H1 (cell line): ENCODE measurements around the gene BTNL8. TPM values are rescaled to one million over a fixed set of nuclear protein-coding genes. Genes with fewer than 3 reads are reported as not detected.

ENCODE experiments used
- CTCF ChIA-PET: fragments of 300-600 bp; sonication (Branson Sonifier 250); formaldehyde crosslinking; loops from one replicate; lab custom pipeline; 2021; ENCODE audit not compliant: partially characterized antibody; lab: Charles Lee
- POLR2A ChIA-PET: fragments of 300-600 bp; sonication (Branson Sonifier 250); formaldehyde crosslinking; loops from one replicate; lab custom pipeline; 2021; ENCODE audit warnings: inconsistent platforms; ENCODE audit not compliant: partially characterized antibody; lab: Charles Lee
- DNase-seq, 2 experiments: peaks; one replicate each; pipeline versions ENCODE4 v3.0.0 to v3.0.0-alpha.2; 2010 to 2022; ENCODE audit warnings: low spot score in 2 of 2, low read depth in 1 of 2, mixed read lengths in 1 of 2
- FAIRE-seq: peaks from 2 replicates; lab custom pipeline; 2011; peaks lifted over from hg19 to GRCh38; lab: Jason Lieb, UNC
- H2AFZ ChIP-seq: 2 replicates; pipeline ENCODE4 v1.8.1; 2012; ENCODE audit warnings: low read length, inconsistent platforms
- H2AK5ac ChIP-seq: 2 replicates; pipeline ENCODE4 v1.6.1; 2013; ENCODE audit warnings: low read depth, low read length
- H2BK120ac ChIP-seq: replicated peaks from 2 replicates; pipeline ENCODE3; 2013; ENCODE audit warnings: low read depth, low read length, inconsistent platforms
- H2BK12ac ChIP-seq: 2 replicates; pipeline ENCODE4 v1.6.1; 2013; ENCODE audit warnings: low read depth, low read length
- H2BK15ac ChIP-seq: 2 replicates; pipeline ENCODE4 v1.6.1; 2013; ENCODE audit warnings: low read length
- H2BK20ac ChIP-seq: 2 replicates; pipeline ENCODE4 v1.6.1; 2013; ENCODE audit warnings: low read length
- H2BK5ac ChIP-seq: 2 replicates; pipeline ENCODE4 v1.6.1; 2013; ENCODE audit warnings: low read depth, low read length
- H3K14ac ChIP-seq: 2 replicates; pipeline ENCODE4 v1.6.1; 2013; ENCODE audit warnings: inconsistent platforms; ENCODE audit not compliant: insufficient read length
- H3K18ac ChIP-seq: 2 replicates; pipeline ENCODE4 v1.6.1; 2013; ENCODE audit warnings: low read length; ENCODE audit errors: extremely low read depth
- H3K23ac ChIP-seq: 2 replicates; pipeline ENCODE4 v1.6.1; 2013; ENCODE audit warnings: inconsistent platforms; ENCODE audit not compliant: insufficient read length
- H3K23me2 ChIP-seq: 2 replicates; pipeline ENCODE4 v1.6.1; 2013; ENCODE audit warnings: low read depth, low read length
- H3K27ac ChIP-seq: 2 replicates; pipeline ENCODE4 v1.6.1; 2011; ENCODE audit warnings: low read depth, low read length, inconsistent platforms
- H3K27me3 ChIP-seq, 4 experiments: replicated peaks in 1 of 4; 1 replicate in 1 of 4; 2 replicates in 3 of 4; pipeline versions ENCODE4 v1.6.1 to v1.8.1; 2011 to 2013; ENCODE audit warnings: low read length in 3 of 4, mild to moderate bottlenecking in 3 of 4, inconsistent platforms in 2 of 4, mixed read lengths in 2 of 4, moderate library complexity in 1 of 4; ENCODE audit not compliant: control insufficient read depth in 3 of 4, insufficient read depth in 3 of 4; ENCODE audit errors: extremely low read depth in 1 of 4
- H3K36me3 ChIP-seq, 4 experiments: 2 replicates each; pipeline versions ENCODE4 v1.6.1 to v1.8.1; 2011 to 2013; ENCODE audit warnings: mild to moderate bottlenecking in 4 of 4, low read length in 3 of 4, moderate library complexity in 2 of 4, control low read depth in 1 of 4, inconsistent platforms in 1 of 4; ENCODE audit not compliant: insufficient read depth in 4 of 4, control insufficient read depth in 2 of 4
- H3K4ac ChIP-seq: replicated peaks from 2 replicates; pipeline ENCODE3; 2013; ENCODE audit warnings: low read length, low read depth, mixed read lengths, inconsistent platforms; ENCODE audit not compliant: insufficient read length
- H3K4me1 ChIP-seq, 4 experiments: replicated peaks in 1 of 4; 1 replicate in 1 of 4; 2 replicates in 3 of 4; pipeline versions ENCODE4 v1.6.1 to v1.8.1; 2011 to 2013; ENCODE audit warnings: low read length in 3 of 4, inconsistent platforms in 2 of 4, mixed read lengths in 1 of 4; ENCODE audit not compliant: insufficient read depth in 4 of 4, control insufficient read depth in 3 of 4
- H3K4me2 ChIP-seq, 2 experiments: 2 replicates each; pipeline versions ENCODE4 v1.6.1 to v1.8.1; 2011 to 2013; ENCODE audit warnings: low read depth in 2 of 2, low read length in 2 of 2, control low read depth in 1 of 2, inconsistent platforms in 1 of 2, mild to moderate bottlenecking in 1 of 2; ENCODE audit not compliant: insufficient read depth in 1 of 2
- H3K4me3 ChIP-seq, 4 experiments: fragments of 200-600, 300-600 bp in 1 of 4; sonication (generic), shearing (Covaris generic), sonication (Bioruptor Twin) in 1 of 4; 2 replicates each; pipeline versions ENCODE4 v1.5.1 to v1.8.1; 2011 to 2016; ENCODE audit warnings: low read length in 4 of 4, low read depth in 3 of 4, control low read depth in 2 of 4, inconsistent platforms in 2 of 4, mild to moderate bottlenecking in 2 of 4, mixed read lengths in 1 of 4, moderate library complexity in 1 of 4; ENCODE audit not compliant: insufficient read depth in 2 of 4; ENCODE audit errors: extremely low read depth in 1 of 4
- H3K56ac ChIP-seq: replicated peaks from 2 replicates; pipeline ENCODE3; 2013; ENCODE audit warnings: low read depth, mild to moderate bottlenecking, mixed read lengths, low read length, inconsistent platforms; ENCODE audit not compliant: insufficient read length
- H3K79me1 ChIP-seq: 2 replicates; pipeline ENCODE4 v1.6.1; 2013; ENCODE audit warnings: low read depth, low read length, control low read depth
- H3K79me2 ChIP-seq, 2 experiments: 2 replicates each; pipeline versions ENCODE4 v1.6.1 to v1.8.1; 2012 to 2013; ENCODE audit warnings: low read length in 2 of 2, mild to moderate bottlenecking in 2 of 2, inconsistent platforms in 1 of 2; ENCODE audit not compliant: insufficient read depth in 2 of 2, control insufficient read depth in 1 of 2
- H3K9ac ChIP-seq, 4 experiments: replicated peaks in 1 of 4; 1 replicate in 1 of 4; 2 replicates in 3 of 4; pipeline versions ENCODE4 v1.6.1 to v1.8.1; 2011 to 2013; ENCODE audit warnings: low read depth in 3 of 4, low read length in 3 of 4, control low read depth in 2 of 4, mild to moderate bottlenecking in 2 of 4, moderate library complexity in 2 of 4, inconsistent platforms in 1 of 4; ENCODE audit errors: extremely low read depth in 1 of 4
- H3K9me3 ChIP-seq, 2 experiments: 2 replicates each; pipeline versions ENCODE4 v1.6.1 to v1.8.1; 2012 to 2013; ENCODE audit warnings: mild to moderate bottlenecking in 2 of 2, moderate library complexity in 2 of 2, control low read depth in 1 of 2, inconsistent platforms in 1 of 2, low read depth in 1 of 2, low read length in 1 of 2, mixed read lengths in 1 of 2; ENCODE audit not compliant: insufficient read depth in 2 of 2
- H4K20me1 ChIP-seq, 2 experiments: replicated peaks in 1 of 2; 2 replicates each; pipeline versions ENCODE3 to v1.8.1; 2011 to 2013; ENCODE audit warnings: inconsistent platforms in 2 of 2, low read length in 2 of 2, mild to moderate bottlenecking in 1 of 2; ENCODE audit not compliant: insufficient read depth in 2 of 2, control insufficient read depth in 1 of 2
- H4K5ac ChIP-seq: 2 replicates; pipeline ENCODE4 v1.6.1; 2013; ENCODE audit warnings: low read length, low read depth, mixed read lengths, inconsistent platforms; ENCODE audit not compliant: insufficient read length
- H4K8ac ChIP-seq: 2 replicates; pipeline ENCODE4 v1.8.0; 2013; ENCODE audit warnings: mild to moderate bottlenecking, moderate library complexity, low read length, inconsistent platforms; ENCODE audit not compliant: insufficient read depth; ENCODE audit errors: extremely low read depth
- H4K91ac ChIP-seq: replicated peaks from 2 replicates; pipeline ENCODE3; 2013; ENCODE audit warnings: low read length, mixed read lengths, inconsistent platforms; ENCODE audit not compliant: insufficient read length
- CBX8 ChIP-seq: fragments of 300-800, 300-1000 bp; sonication (generic); IDR thresholded peaks from 2 replicates; pipeline ENCODE4 v1.7.1; 2016; ENCODE audit warnings: low read depth, low read length, borderline replicate concordance
- GTF2F1 ChIP-seq: IDR thresholded peaks from 2 replicates; pipeline ENCODE4 v1.6.1; 2012; ENCODE audit warnings: low read depth, low read length, improper control_type of control experiment, borderline replicate concordance
- JUND ChIP-seq: IDR thresholded peaks from 2 replicates; pipeline ENCODE4 v1.6.1; 2011; ENCODE audit warnings: mild to moderate bottlenecking, improper control_type of control experiment, low read length
- KDM1A ChIP-seq: fragments of 200-600, 300-600 bp; sonication (generic); IDR thresholded peaks from 2 replicates; pipeline ENCODE4 v1.7.1; 2016; ENCODE audit warnings: mild to moderate bottlenecking, low read length, borderline replicate concordance
- NANOG ChIP-seq: IDR thresholded peaks from 2 replicates; pipeline ENCODE4 v1.6.1; 2011; ENCODE audit warnings: low read length, low read depth, mild to moderate bottlenecking, inconsistent platforms; ENCODE audit not compliant: insufficient read depth, poor library complexity, severe bottlenecking
- SAP30 ChIP-seq: fragments of 300-600 bp; sonication (generic); IDR thresholded peaks from 2 replicates; pipeline ENCODE4 v1.7.1; 2012; ENCODE audit warnings: low read length, moderate library complexity, mild to moderate bottlenecking, inconsistent platforms; ENCODE audit not compliant: insufficient read depth, insufficient replicate concordance
- SIN3A ChIP-seq, 2 experiments: IDR thresholded peaks in 1 of 2; conservative IDR thresholded peaks in 1 of 2; 2 replicates each; pipeline ENCODE4 v1.6.1; 2011 to 2012; ENCODE audit warnings: low read length in 2 of 2, improper control_type of control experiment in 1 of 2, low read depth in 1 of 2, mild to moderate bottlenecking in 1 of 2
- SUZ12 ChIP-seq: fragments of 200-600 bp; sonication (generic); IDR thresholded peaks from 2 replicates; pipeline ENCODE4 v1.6.1; 2012; ENCODE audit warnings: mild to moderate bottlenecking, inconsistent platforms, low read length, moderate library complexity, mixed read lengths
- WGBS, 2 experiments: shearing (Covaris generic) in 1 of 2; methylation state at CpG; one replicate each; pipeline versions ENCODE4 v1.1.6 to v1.1.7; 2013 to 2015; ENCODE audit warnings: low lambda C conversion rate in 2 of 2, mixed read lengths in 2 of 2, inconsistent platforms in 1 of 2, low coverage in 1 of 2, missing lambda C conversion rate in 1 of 2; ENCODE audit not compliant: insufficient replicate concordance in 2 of 2, insufficient coverage in 1 of 2, insufficient read length in 1 of 2; ENCODE audit errors: extremely low coverage in 1 of 2, missing lambda C conversion rate in 1 of 2; 5-methylcytosine and 5-hydroxymethylcytosine counted together
- polyA plus RNA-seq, 7 experiments: library from polyadenylated mRNA; depleted of rRNA in 3 of 7; stranded (reverse) in 5 of 7; unstranded in 2 of 7; fragments of >200 nt in 5 of 7; fragments of 200-250 nt in 2 of 7; gene quantifications; 1 replicate in 5 of 7; 2 replicates in 1 of 7; 4 replicates in 1 of 7; pipeline versions ENCODE4 v1.2.1 to v1.2.3, GENCODE V29; 2011 to 2013; ENCODE audit warnings: missing spikeins in 2 of 7, mixed read lengths in 2 of 7
- total RNA-seq: library from RNA; stranded (reverse); fragmentation: NEBNext Ultra II Directional; extraction: Animal tissue kit (Norgen Biotek cat#: 25700); gene quantifications from 2 replicates; pipeline ENCODE4 v1.2.1, GENCODE V29; 2021
- TF ChIP-seq, protein P1 (sequence below): IDR thresholded peaks from 2 replicates; pipeline ENCODE4 v1.6.1; 2012; ENCODE audit warnings: inconsistent platforms

Gene BTNL8
- total and polyA plus RNA-seq, 2 of the 8 experiments (the other 6 are each of a cell fraction or from before 2014, with no cell fraction given): 0.32 to 0.48 TPM

GRCh38 chr5:180975338-180975737 is 76.4 kb downstream of the BTNL8 start:
- TF ChIP-seq JUND (no peak), SIN3A (conservative IDR thresholded peaks at IDR 0.05 in 1 of 2, IDR thresholded peaks at IDR 0.05 in 1 of 2; ENCODE audit: low read depth in 1 of 2, low read length in 2 of 2) (no peak), SUZ12 (no peak), SAP30 (no peak), CBX8 (no peak), KDM1A (no peak), NANOG (no peak), GTF2F1 (no peak)
- TF ChIP-seq, protein P1, sequence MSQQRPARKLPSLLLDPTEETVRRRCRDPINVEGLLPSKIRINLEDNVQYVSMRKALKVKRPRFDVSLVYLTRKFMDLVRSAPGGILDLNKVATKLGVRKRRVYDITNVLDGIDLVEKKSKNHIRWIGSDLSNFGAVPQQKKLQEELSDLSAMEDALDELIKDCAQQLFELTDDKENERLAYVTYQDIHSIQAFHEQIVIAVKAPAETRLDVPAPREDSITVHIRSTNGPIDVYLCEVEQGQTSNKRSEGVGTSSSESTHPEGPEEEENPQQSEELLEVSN: no peak
- TF ChIP-seq, all 59 proteins: peak for 0
- Histone ChIP-seq H3K27ac (no peak overlapping the region), H3K18ac (no peak overlapping the region), H3K4ac (no peak overlapping the region), H2BK5ac (no peak overlapping the region), H3K23ac (no peak overlapping the region), H3K27me3 (no peaks in the 10 kb centered on the region), H3K4me3 (no peak overlapping the region), H2BK120ac (no peak overlapping the region), H4K20me1 (no peaks in the 10 kb centered on the region), H3K9me3 (peaks cover 9 to 13% of the 10 kb centered on the region in 2 experiments; a peak in 3 of 4 replicates), H4K91ac (no peak overlapping the region), H3K56ac (no peak overlapping the region), H2BK20ac (no peak overlapping the region), H4K8ac (no peak overlapping the region), H2BK15ac (no peak overlapping the region), H3K36me3 (no peaks in the 10 kb centered on the region), H2BK12ac (no peak overlapping the region), H4K5ac (no peak overlapping the region), H3K79me1 (no peaks in the 10 kb centered on the region), H3K4me1 (no peaks in the 10 kb centered on the region), H3K14ac (no peak overlapping the region), H3K4me2 (no peak overlapping the region), H3K23me2 (no peaks in the 10 kb centered on the region), H3K9ac (no peak overlapping the region), H3K79me2 (no peaks in the 10 kb centered on the region), H2AK5ac (no peak overlapping the region), H2AFZ (no peak overlapping the region)
- POLR2A ChIA-PET: no interaction called here
- CTCF ChIA-PET: interaction anchor here (1.0 kb wide), 1 partner anchor 21 kb away, joined by 3 read pairs; no protein-coding TSS in a partner anchor
- DNase-seq: no peak
- 61% methylated on average over 2 of the region's 2 CpGs; no CpG with 5 or more reads in 1 of the 2 experiments for WGBS, 2 experiments
- no peak for FAIRE-seq
